Stimulated activated CD4-positive, alpha-beta T cell treated with anti-CD3 and anti-CD28 coated beads, Interleukin-15, amount 100 ng/mL, for 1 hour (primary cell): ENCODE results near the gene TTC3.
"Not testable (repeated sequence)": the region's sequence is repeated elsewhere in the genome, so short reads cannot be mapped to it uniquely, and the experiment has no call there.

Source experiments
- DNase-seq, 2 donors: peaks; one replicate each; pipeline ENCODE4 v3.0.0-alpha.2; 2020; ENCODE audit warnings: low read depth in 1 of 2, low spot score in 1 of 2

The TTC3 gene, protein sequence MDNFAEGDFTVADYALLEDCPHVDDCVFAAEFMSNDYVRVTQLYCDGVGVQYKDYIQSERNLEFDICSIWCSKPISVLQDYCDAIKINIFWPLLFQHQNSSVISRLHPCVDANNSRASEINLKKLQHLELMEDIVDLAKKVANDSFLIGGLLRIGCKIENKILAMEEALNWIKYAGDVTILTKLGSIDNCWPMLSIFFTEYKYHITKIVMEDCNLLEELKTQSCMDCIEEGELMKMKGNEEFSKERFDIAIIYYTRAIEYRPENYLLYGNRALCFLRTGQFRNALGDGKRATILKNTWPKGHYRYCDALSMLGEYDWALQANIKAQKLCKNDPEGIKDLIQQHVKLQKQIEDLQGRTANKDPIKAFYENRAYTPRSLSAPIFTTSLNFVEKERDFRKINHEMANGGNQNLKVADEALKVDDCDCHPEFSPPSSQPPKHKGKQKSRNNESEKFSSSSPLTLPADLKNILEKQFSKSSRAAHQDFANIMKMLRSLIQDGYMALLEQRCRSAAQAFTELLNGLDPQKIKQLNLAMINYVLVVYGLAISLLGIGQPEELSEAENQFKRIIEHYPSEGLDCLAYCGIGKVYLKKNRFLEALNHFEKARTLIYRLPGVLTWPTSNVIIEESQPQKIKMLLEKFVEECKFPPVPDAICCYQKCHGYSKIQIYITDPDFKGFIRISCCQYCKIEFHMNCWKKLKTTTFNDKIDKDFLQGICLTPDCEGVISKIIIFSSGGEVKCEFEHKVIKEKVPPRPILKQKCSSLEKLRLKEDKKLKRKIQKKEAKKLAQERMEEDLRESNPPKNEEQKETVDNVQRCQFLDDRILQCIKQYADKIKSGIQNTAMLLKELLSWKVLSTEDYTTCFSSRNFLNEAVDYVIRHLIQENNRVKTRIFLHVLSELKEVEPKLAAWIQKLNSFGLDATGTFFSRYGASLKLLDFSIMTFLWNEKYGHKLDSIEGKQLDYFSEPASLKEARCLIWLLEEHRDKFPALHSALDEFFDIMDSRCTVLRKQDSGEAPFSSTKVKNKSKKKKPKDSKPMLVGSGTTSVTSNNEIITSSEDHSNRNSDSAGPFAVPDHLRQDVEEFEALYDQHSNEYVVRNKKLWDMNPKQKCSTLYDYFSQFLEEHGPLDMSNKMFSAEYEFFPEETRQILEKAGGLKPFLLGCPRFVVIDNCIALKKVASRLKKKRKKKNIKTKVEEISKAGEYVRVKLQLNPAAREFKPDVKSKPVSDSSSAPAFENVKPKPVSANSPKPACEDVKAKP (N-terminal part only)

DNA sequence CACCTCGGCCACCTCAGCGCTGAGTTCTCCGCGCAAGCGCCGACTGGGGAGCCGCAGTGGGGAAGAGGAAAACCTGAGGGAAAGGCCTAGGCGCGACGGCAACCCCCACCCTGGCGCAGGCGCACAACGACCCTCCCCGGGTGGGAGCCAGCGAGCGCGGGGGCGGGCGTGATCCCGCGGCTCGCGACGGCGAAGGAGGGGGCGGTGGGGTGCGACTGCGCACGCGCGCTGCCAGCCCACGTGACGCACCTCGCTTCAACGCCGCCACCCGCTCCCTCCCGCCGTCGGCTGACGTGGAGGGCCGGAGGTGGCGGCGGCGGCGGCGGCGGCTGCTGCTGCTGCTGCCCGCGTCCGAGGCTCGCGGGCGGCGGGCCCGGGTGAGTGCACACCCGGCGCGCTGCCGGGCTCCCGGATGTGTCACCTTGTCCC, at the start of gene TTC3, which contains the start of gene PIGP:
Gene TTC3, plus strand, starts transcription at position 267 of the 429 bp plus-strand sequence. CDS start 14,004 bp downstream, outside the sequence.
Gene PIGP, minus strand, starts transcription at position 84 of the 429 bp plus-strand sequence. CDS start 556 bp downstream, outside the sequence.
- peak; percentile 96 to 98 for DNase-seq

DNA sequence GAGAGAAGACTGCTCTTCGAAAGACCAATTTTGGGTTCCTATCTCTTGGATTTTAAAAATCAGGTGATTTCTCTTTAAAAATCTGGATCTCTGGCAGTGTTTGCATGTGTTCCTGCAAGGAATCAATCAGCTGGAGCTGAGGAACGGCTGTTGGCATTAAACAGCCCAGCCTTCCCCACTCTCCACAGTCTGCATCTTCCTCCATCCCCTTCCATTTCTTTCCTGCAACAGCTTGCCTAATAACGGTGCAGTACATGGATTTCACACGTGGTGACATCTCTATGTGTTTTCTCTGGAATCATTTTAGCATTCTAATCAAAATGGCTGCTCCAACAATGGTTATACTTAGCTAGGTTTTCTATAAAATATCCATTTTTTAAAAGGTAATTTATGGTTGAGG, 46.6 kb upstream of the TTC3 start:
- DNase-seq, result no peak

DNA sequence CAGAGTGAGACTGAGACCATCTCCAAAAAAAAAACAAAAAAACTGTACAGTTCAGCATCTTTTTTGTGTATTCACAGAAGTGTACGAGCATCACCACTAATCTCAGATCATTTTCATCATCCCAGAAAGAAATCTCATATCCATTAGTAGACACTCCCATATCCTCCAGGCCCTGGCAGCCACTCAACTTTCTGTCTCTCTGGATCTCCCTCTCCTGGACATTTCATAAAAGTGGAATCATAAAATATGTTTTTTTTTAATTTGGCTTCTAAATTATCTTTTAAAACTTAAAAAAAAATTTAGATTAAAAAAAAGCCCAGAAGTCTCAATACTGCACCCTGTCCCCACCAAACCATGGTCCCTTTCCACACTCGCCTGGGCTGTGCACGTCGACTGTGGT, 44.5 kb upstream of the TTC3 start:
- DNase-seq, result no peak

DNA sequence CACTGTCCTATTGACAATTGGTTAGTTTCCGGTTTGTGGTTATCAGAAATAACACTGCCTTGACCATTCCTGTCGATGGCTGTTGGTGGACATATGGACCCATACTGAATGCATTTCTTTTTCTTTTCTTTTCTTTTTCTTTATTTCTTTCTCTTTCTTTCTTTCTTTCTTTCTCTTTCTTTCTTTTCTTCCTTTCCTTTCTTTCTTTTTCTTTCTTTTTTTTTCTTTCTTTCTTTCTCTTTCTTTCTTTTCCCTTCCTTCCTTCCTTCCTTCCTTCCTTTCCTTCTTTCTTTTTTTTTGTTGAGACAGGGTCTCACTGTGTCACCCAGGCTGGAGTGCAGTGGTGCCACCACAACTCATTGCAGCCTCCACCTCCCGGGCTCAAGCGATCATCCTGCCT, 42.2 kb upstream of the TTC3 start:
- no peak for DNase-seq

DNA sequence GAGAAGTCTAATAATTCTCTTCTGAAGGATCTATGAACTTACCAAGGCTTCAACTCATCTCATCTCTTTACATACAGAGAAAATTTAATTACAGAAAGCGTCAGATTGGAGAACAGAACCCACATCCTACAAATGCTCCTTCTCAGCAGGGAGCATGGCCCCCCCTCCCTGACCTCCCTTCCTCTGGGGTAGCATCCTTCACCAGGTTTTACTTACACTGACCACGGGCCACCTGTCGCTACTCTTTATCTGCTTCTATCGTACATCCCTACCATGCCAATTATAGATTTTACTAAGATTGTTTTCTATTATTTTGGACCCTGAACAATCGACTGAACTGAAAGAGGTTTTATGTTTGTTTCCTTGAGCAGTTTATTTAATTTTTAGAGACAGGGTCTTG, 40.8 kb upstream of the TTC3 start:
- DNase-seq, result no peak

DNA sequence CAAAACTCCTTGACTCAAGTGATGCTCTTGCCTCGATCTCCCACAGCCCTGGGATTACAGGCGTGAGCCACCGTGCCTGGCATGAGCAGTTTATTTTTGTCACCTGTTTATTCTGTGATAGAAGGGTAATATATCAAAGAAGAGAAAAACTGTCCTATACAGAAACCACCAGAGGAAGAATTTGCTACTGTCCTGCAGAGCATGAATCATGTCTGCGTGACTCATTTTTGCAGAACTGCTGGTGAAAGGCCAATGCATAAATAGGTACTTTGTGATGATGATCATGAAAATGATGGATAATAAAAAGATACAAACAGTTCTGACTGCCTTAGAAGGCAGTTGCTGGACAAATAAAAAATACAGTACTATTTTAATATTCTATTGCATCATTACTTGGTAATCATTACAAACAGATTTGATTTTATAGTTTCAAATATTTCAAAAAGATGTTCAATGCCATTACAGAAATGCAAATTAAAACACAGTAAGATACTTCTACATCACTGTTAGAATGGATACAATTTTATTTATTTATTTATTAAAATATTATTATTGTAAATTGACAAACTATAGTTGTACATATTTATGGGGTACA, 40.1 kb upstream of the TTC3 start:
- no peak for DNase-seq

DNA sequence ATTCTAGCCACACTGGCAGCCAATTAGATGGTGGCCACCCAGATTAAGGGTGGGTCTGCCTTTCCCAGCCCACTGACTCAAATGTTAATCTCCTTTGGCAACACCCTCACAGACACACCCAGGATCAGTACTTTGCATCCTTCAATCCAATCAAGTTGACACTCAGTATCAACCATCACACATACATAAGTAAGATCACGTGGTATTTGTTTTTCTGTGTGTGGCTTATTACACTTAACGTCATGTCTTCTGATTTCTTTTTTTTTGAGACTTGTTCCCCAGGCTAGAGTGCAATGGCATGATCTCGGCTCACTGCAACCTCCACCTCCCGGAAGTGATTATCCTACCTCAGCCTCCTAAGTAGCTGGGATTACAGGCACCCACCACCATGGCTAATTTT, 38.7 kb upstream of the TTC3 start:
- DNase-seq, result not testable (repeated sequence)

DNA sequence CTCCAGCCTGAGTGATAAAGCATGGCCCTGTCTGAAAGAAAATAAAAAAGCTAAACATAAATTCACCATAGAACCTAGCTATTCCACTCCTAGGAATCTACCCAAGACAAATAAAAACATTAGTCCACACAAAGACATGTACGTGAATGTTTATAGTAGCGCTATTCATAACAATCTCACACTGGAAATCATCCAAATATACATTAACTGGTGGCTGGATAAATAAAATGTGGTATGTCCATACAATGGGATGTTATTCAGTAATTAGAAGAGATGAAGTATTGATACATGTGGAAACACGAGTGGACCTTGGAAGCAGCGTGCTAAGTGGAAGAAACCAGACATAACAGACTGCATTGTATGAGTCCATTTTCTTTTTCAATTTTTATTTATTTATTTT, 36.9 kb upstream of the TTC3 start:
- no peak for DNase-seq

DNA sequence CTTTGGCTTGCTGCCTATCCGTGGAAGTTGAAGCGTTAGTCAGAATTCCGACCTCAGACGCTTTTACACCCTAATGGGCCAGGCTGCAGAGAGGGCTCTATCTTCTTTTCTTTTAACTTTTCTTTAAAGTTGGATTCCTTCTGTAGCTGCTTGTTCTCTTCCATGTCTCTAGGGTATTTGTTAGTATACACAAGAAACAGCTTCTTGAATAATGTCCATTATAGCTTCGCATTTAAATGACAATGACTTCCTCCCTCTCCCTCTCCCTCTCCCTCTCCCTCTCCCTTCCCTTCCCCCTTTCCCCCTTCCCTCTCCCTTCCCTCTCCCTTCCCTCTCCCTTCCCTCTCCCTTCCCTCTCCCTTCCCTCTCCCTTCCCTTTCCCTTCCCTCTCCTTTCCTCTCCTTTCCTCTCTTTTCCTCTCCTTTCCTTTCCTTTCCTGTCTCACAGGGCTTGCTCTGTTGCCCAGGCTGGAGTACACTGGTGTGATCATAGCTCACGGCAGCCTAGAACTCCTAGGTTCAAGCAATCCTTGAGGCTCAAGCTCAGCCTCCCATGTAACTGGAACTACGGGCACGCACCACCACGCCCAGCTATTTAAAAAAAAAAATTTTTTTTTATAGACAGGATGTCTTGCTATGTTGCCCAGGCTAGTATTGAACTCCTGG, 33.5 kb upstream of the TTC3 start:
- DNase-seq, result no peak

DNA sequence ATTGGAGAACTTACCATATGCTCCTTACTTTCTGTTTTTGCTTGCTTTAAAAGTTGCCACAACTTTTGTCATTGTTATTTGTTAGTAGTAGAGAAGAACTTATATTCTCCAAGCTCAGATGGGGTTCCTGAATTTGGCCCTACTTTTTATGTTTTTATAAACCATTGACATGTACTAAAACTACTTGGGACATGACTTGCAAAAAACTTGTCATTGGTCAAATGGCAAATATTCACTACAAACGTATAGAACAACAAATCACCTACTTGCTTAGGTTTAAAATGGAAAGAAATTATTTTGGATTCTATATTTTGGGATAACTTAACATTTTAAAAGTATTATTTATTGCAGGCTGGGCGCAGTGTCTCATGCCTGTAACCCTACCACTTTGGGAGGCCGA, 32.8 kb upstream of the TTC3 start:
- DNase-seq, result no peak

DNA sequence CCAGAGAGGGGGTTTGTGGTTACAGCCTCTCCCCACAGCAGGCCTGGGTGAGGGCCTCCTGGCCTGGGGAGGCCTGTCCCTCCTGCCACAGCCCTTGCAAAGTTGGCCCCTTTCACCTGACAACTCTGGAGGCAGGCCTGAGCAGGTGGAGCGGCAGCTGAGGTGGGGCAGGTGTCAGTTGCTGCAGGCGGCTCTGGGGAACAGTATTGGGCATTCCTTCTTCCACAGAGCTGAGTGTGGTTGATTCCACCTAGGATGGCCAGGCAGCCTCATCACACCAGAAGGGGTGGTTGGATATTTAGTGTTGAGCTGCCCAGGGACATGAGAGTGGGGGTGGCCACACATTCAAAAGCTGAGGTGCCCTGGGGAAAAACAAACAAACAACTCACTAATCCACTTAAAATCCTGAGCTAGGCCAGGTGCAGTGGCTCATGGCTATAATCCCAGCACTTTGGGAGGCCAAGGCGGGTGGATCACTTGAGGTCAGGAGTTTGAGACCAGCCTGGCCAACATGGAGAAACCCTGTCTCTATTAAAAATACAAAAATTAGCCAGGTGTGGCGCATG, 31.3 kb upstream of the TTC3 start:
- DNase-seq, result no peak

DNA sequence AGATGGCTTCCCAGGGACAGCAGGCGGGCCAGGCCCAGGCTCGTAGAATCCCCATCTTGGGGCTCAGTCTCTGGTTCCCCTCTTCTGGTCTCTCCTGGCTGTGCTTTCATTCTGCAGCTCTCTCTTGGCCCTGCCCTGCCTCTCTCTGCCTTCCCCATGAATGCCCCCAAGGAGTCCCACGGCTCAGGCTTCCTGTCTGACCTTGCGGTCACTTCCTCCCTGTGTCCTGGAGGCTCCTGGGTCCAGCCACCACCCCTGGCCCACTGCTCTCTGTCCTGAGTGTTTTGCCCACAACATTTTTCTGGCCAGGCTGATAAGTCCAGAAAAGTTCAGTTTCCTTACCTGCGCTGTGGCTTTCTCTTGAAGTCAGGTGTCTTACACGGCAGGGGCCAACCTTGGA, 29.2 kb upstream of the TTC3 start:
- no peak for DNase-seq

DNA sequence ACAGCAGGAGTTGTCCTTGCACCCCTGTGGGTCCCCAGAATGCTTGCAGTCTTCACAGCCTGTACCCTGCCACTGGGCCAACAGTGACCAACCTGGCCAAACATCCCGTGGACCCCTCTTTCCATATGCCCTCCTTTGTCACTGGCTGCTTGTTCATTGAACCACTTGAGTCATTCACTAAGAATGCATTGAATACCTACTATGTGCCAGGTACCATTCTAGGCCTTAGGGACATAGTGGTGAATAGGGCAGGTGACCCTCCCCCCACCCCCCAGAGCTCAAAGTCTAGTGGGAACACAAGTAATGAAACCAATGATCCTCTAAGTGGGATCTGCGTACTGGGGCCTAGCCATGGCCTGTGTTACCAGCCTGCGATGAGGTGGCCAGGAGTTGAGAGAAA, 28.4 kb upstream of the TTC3 start:
- DNase-seq, result no peak

DNA sequence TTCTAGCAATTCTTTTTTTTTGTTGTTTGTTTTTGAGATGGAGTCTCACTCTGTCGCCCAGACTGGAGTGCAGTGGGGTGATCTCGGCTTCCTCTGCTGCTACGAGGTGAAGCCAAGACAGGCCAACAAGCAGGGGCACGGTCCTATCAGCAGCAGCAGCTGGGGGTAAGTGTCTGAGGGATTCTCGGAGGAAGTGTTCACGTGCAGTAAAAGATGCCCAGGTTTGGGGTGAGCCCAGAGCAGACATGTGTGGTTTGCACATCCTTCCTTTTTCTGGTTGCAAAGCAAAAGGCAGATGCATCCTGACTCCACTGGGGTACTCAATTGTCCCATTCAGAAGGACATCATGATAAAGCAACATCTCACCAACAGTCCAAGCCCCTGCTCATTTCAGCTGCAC, 27.9 kb upstream of the TTC3 start:
- DNase-seq, result no peak

DNA sequence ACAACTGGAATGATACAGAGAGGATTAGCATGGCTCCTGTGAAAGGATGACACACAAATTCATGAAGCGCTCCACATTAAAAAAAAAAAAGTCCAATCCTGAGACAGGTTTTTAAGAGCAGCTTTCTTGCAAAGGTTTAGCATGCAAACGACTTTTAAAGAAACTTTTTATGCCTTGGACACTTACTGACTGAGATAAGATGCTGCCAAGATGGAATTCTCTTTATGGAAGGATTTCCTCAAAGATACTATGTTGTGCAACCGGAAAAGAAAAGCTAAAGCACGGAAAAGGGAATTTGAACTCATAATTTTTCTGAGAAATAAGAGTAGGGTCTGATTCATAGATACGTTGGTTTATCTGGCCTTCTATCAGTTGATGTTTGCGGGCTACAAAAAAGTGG, 27.5 kb upstream of the TTC3 start:
- DNase-seq, result no peak

DNA sequence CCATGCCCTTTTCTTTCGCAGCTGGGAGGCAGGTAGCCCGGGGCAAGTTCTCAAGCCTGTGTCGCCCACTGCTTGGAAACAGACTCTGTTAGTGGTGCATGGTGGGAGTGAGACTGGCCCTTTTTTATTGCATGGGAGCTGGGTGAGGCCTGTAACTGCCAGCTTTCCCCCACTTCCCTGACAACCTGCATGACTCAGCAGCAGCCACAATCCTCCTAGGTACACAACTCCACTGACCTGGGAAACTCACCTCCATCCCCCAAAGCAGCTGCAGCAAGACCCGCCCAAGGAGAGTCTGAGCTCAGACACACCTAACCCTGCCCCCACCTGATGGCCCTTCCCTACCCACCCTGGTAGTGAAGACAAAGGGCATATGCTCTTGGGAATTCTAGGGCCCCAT, 26.0 kb upstream of the TTC3 start:
- no peak for DNase-seq

DNA sequence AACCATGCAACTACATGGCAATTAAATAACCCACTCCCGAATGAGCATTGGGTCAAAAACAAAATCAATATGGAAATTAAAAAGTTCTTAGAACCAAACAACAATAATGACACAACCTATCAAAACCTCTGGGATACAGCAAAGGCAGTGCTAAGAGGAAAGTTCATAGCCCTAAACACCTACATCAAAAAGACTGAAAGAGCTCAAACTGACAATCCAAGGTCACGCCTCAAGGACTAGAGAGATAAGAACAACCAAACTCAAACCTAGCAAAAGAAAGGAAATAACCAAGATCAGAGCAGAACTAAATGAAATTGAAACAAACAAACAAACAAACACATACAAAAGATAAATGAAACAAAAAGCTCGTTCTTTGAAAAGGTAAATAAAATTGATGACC, 23.3 kb upstream of the TTC3 start:
- not testable (repeated sequence) for DNase-seq

DNA sequence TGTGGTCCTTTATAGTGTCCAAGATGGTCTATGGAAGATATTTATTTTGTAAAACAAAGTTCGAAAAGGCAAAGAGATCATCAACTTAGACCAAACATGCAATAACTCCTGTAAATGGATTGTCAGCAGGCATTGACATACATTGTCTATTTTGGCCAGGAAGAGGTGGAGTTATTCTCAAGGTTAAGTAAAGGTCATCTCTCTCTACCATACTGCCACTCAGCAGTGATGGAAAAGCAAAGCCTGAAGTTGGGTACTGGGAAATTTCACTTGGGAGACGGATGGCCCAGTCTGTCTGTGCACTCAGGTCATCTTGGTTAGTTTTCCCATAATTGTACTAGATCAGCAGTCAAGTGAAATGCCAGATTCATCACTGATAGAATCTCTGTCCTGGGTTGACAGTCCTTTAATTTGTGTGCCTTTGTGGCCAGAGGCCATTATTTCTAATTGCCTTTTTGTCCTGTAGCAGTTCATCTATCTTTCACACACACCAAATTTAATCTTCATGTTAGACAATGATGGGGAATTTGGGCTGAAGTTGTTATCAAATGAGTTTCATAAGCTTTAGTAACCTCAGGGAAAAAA, 17.7 kb upstream of the TTC3 start:
- no peak for DNase-seq

DNA sequence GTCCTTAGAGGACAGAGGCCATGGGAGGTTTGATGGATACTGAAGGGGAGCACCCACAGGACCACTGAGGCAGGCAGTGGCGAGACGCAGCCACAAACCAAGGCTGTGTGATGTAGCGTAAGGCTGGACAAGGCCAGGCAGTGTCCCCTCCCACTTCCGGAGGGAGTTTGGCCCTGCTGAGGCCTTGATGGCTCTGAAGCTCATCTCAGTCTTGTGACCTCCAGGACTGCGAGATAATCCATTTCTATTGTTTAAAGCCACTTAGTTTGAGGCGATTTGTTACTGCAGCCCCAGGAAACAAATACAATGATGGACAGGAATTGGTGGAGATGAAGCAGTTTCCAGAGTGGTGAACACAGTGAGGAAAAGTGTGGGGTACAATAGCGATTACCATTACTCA, 15.4 kb upstream of the TTC3 start:
- no peak for DNase-seq

DNA sequence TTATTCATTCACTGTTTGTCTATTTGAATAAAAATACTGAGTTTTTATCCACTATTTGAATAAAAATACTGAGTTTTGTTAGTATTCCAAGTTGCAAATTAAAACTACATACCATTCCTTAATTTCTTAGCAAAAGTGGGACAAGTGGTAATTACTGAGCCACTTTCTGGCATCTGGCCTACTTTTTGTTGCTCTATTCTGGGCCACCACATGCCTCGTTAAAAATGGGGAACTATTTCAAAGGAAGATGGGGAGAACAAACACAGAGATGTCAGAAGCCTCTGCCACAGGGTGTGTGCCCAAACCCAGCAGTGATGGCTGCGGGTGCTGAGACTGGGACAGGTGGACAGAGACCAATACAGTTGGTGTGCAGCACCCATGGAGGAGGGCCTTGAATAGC, 14.8 kb upstream of the TTC3 start:
- DNase-seq, result no peak
